HFFc6 (cell line): ENCODE results near the gene SLC22A23. TPM values are rescaled to one million over a fixed set of nuclear protein-coding genes. Genes with fewer than 3 reads are reported as not detected.

Experiments used
- DNase-seq: peaks from one replicate; pipeline ENCODE4 v3.0.0-alpha.2; 2018
- H3K27ac Mint-ChIP-seq: 2 replicates; pipeline ENCODE4 v1.8.0; 2020; ENCODE audit warnings: mild to moderate bottlenecking, mixed read lengths
- H3K27me3 Mint-ChIP-seq: 2 replicates; pipeline ENCODE4 v1.8.0; 2021; ENCODE audit warnings: mild to moderate bottlenecking, moderate library complexity, mixed read lengths; ENCODE audit not compliant: insufficient read depth
- H3K36me3 Mint-ChIP-seq: 2 replicates; pipeline ENCODE4 v1.8.0; 2021; ENCODE audit warnings: low read depth, mixed read lengths
- H3K4me1 Mint-ChIP-seq: 2 replicates; pipeline ENCODE4 v1.8.0; 2020; ENCODE audit warnings: low read depth, mixed read lengths
- H3K4me3 Mint-ChIP-seq: 2 replicates; pipeline ENCODE4 v1.8.0; 2020; ENCODE audit warnings: mild to moderate bottlenecking, moderate library complexity, mixed read lengths
- H3K9me3 Mint-ChIP-seq: 2 replicates; pipeline ENCODE4 v1.8.0; 2020; ENCODE audit warnings: mild to moderate bottlenecking, mixed read lengths
- total RNA-seq, 6 experiments: library from RNA; stranded (reverse); fragmentation: NEBNext Ultra II Directional; extraction: Animal tissue kit (Norgen Biotek cat#: 25700); gene quantifications; 2 replicates in 1 of 6; 3 replicates in 5 of 6; pipeline ENCODE4 v1.2.3, GENCODE V29; 2021
- TF ChIP-seq, protein P1 (sequence below): fragments of 200-600 bp; sonication (generic); IDR thresholded peaks from 2 replicates; pipeline ENCODE4 v1.5.0; 2021; ENCODE audit warnings: antibody characterized with exemption, mild to moderate bottlenecking

SLC22A23 gene
- total RNA-seq, 6 experiments from 2014 or later: 0.10 to 0.55 (median 0.21) TPM

DNA sequence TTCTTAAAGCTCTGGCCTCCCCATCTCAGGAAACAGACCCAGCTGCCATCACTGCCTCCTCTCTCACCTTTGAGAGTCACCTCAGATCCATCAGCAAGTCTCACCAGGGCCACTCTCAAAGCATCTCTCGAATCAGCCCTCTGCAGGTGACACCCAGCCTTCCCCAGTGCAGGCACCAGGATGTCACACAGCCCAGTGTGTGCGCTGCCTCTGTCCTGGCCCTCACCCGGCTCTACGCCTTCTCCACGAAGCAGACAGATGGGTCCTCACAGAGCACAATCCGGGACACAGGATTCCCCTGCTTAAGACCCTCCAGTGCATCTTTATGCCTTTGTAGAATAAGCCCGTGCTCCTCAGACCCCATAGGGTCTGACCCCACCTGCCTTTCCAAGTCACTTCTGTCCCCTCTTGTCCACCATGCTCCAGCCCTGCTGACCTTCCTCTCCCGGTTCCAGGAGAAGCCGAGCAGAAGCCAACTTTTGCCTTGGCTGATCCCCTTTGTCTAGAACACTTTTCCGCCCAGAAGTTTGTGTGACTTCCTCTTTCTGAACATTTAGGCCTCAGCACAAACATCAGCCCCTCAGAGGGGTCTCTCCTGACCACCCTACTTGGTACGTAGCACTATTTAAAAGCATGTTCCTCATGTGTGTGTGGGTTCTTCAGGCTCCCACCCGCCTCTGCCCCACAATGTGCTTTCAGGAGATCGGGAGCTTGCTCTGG lies 137.9 kb downstream of the SLC22A23 start:
- DNase-seq: no peak
- Mint-ChIP-seq H3K9me3 (no peaks in the 10 kb centered on the region), H3K36me3 (no peaks in the 10 kb centered on the region), H3K4me3 (no peak overlapping the region), H3K4me1 (peaks cover 3% of the 10 kb centered on the region), H3K27ac (no peak overlapping the region), H3K27me3 (peaks cover 46% of the 10 kb centered on the region)
- TF ChIP-seq, protein P1, sequence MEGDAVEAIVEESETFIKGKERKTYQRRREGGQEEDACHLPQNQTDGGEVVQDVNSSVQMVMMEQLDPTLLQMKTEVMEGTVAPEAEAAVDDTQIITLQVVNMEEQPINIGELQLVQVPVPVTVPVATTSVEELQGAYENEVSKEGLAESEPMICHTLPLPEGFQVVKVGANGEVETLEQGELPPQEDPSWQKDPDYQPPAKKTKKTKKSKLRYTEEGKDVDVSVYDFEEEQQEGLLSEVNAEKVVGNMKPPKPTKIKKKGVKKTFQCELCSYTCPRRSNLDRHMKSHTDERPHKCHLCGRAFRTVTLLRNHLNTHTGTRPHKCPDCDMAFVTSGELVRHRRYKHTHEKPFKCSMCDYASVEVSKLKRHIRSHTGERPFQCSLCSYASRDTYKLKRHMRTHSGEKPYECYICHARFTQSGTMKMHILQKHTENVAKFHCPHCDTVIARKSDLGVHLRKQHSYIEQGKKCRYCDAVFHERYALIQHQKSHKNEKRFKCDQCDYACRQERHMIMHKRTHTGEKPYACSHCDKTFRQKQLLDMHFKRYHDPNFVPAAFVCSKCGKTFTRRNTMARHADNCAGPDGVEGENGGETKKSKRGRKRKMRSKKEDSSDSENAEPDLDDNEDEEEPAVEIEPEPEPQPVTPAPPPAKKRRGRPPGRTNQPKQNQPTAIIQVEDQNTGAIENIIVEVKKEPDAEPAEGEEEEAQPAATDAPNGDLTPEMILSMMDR: no peak

DNA sequence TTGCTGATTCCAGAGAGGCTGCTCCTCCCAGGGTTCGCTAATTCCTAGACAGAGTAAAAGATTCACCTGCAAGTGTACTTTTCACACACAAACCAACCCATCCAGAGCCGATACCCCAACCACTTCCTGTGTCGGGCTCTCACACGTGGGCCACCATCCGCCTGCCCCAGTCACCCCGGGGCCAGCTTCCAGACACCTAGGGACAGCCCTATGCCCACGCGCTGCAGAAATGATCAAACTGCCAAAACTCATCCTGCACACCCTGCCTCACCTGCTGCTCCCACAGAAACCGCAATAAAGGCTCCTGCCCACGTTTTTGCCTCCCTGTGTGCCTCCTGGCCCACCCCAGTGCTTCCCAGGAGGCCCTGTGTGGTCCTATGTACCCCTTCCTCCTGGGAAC lies 138.6 kb downstream of the SLC22A23 start:
- Mint-ChIP-seq H3K27ac (no peak overlapping the region), H3K9me3 (no peaks in the 10 kb centered on the region)
- no peak for DNase-seq

GRCh38 chr6:3317741-3318211 lies 139.1 kb downstream of the SLC22A23 start:
- H3K4me3 Mint-ChIP-seq: no peak overlapping the region
- peaks cover 51% of the 10 kb centered on the region for H3K27me3 Mint-ChIP-seq
- no peaks in the 10 kb centered on the region for H3K4me1 Mint-ChIP-seq
- no peak for DNase-seq
- H3K9me3 Mint-ChIP-seq: no peaks in the 10 kb centered on the region
- no peak overlapping the region for H3K27ac Mint-ChIP-seq
- TF ChIP-seq, protein P1: no peak
- H3K36me3 Mint-ChIP-seq: no peaks in the 10 kb centered on the region

More for the DNA sequence above, 138.6 kb downstream of the SLC22A23 start:
- Mint-ChIP-seq H3K27me3 (peaks cover 47% of the 10 kb centered on the region), H3K4me3 (no peak overlapping the region), H3K4me1 (no peaks in the 10 kb centered on the region), H3K36me3 (no peaks in the 10 kb centered on the region)
- TF ChIP-seq, protein P1: no peak

DNA sequence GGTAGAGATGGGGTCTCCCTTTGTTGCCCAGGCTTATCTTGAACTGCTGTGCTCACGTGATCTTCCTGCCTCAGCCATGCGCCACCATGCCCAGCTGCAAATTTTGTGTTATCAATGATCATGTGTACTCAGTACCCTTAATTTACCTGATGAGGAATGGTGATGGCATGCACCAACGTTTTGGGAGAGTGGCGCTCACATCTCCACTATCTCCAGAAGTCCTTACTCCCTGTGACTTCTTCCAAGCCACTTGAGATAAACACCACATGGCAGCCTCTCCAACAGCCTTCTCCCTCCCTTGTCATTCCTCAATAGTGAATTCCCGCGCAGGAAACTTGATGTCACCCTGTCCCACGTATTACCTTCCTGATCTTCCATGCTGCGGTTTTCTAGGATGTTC lies 140.0 kb downstream of the SLC22A23 start:
- Mint-ChIP-seq H3K4me1 (no peaks in the 10 kb centered on the region), H3K27me3 (peaks cover 52% of the 10 kb centered on the region), H3K27ac (no peak overlapping the region), H3K4me3 (no peak overlapping the region), H3K36me3 (no peaks in the 10 kb centered on the region), H3K9me3 (no peaks in the 10 kb centered on the region)
- no peak for DNase-seq
- TF ChIP-seq, protein P1: no peak

DNA sequence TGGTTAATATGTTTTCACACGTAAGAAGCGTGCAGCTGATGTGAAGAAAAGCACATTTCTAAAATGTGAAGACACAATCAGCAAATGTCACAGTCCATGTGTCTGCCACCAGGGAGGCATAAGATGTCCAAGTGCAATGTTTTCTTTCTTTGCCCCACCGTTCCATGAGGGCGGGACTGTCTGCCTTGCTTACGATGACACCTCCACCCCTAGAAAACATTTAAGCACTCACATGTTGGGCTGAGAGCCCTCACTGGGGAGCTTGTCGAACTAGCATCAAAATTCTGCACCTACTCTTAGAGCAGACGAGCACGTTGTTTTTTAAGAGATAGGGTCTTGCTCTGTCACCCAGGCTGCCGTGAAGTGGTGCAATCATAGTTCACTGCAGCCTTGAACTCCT lies 140.5 kb downstream of the SLC22A23 start:
- Mint-ChIP-seq H3K9me3 (no peaks in the 10 kb centered on the region), H3K27me3 (peaks cover 56% of the 10 kb centered on the region), H3K4me3 (no peak overlapping the region), H3K36me3 (no peaks in the 10 kb centered on the region), H3K27ac (no peak overlapping the region), H3K4me1 (no peaks in the 10 kb centered on the region)
- no peak for DNase-seq
- TF ChIP-seq, protein P1: no peak
